ENCODE data around the gene JUNB. TPM values are rescaled to one million over a fixed set of nuclear protein-coding genes. Genes with fewer than 3 reads are reported as not detected.
A peak's percentile ranks its signal among the peaks of the same experiment; 100 is the strongest.

JUNB gene
- total and polyA plus RNA-seq, 10 donors: 57.5 to 363 (median 169) TPM

GRCh38 chr19:12767150-12767549 lies 24.1 kb upstream of the JUNB start:
- Histone ChIP-seq H3K27ac (no peak overlapping the region), H3K36me3 (peaks cover 0 to 56% (median 13%) of the 10 kb centered on the region in 6 donors), H3K9me3 (peaks cover 0 to 4% (median 0%) of the 10 kb centered on the region in 8 donors), H3K4me1 (peaks cover 0 to 10% (median 3%) of the 10 kb centered on the region in 6 donors), H3K27me3 (replicated peaks in 1 of 7) (no peaks in the 10 kb centered on the region), H3K4me3 (no peak overlapping the region)
- no peak for DNase-seq
- 92 to 99% (median 95%) methylated on average over 10 to 11 of the region's 11 CpGs for WGBS, 5 donors
- no peak for TF ChIP-seq POLR2A (IDR thresholded peaks at IDR 0.05)
- intact Hi-C loops (cut with DNase I; ENCODE audit: low total_unique reads): no loop called here

GRCh38 chr19:12767666-12768065 lies 23.6 kb upstream of the JUNB start:
- DNase-seq: no peak
- Histone ChIP-seq H3K27ac (no peak overlapping the region), H3K36me3 (peaks cover 0 to 53% (median 13%) of the 10 kb centered on the region in 6 donors), H3K27me3 (replicated peaks in 1 of 7) (no peaks in the 10 kb centered on the region), H3K4me1 (peaks cover 0 to 10% (median 3%) of the 10 kb centered on the region in 6 donors), H3K4me3 (no peak overlapping the region), H3K9me3 (peaks cover 0 to 4% (median 0%) of the 10 kb centered on the region in 8 donors)
- WGBS, 5 donors: 94 to 97% (median 95%) methylated on average over 13 to 15 of the region's 15 CpGs
- TF ChIP-seq CTCF (IDR thresholded peaks at IDR 0.05 in 8 of 11, conservative IDR thresholded peaks at IDR 0.05 in 3 of 11): no peak
- no peak for TF ChIP-seq POLR2AphosphoS5 (IDR thresholded peaks at IDR 0.05)
- no peak for TF ChIP-seq POLR2A (IDR thresholded peaks at IDR 0.05)
- intact Hi-C loops (cut with DNase I; ENCODE audit: low total_unique reads): no loop called here

- no peak for DNase-seq
- Histone ChIP-seq H3K4me3 (no peak overlapping the region), H3K27ac (no peak overlapping the region), H3K4me1 (peaks cover under 1 to 12% (median 6%) of the 10 kb centered on the region in 6 donors), H3K27me3 (replicated peaks in 1 of 7) (no peaks in the 10 kb centered on the region), H3K36me3 (peaks cover 0 to 33% (median 3%) of the 10 kb centered on the region in 6 donors), H3K9me3 (no peaks in the 10 kb centered on the region)
- TF ChIP-seq POLR2A (IDR thresholded peaks at IDR 0.05): no peak
- TF ChIP-seq POLR2AphosphoS5 (IDR thresholded peaks at IDR 0.05): peak in 1 of 3 donors; percentile 61
- TF ChIP-seq CTCF (IDR thresholded peaks at IDR 0.05 in 8 of 11, conservative IDR thresholded peaks at IDR 0.05 in 3 of 11): no peak
- 53 to 82% (median 65%) methylated on average over 29 to 37 of the region's 37 CpGs for WGBS, 5 donors
- intact Hi-C loops (cut with DNase I; ENCODE audit: low total_unique reads): loop anchor here (5.0 kb wide), 1 partner anchor 38 kb away; the partner anchor contains the start of gene RNASEH2A
These were observed 21.6 kb upstream of the JUNB start for GRCh38 chr19:12769689-12770088.

GRCh38 chr19:12770922-12771321 lies 20.4 kb upstream of the JUNB start:
- Histone ChIP-seq H3K4me3 (no peak overlapping the region), H3K9me3 (no peaks in the 10 kb centered on the region), H3K4me1 (peaks cover 5 to 14% (median 10%) of the 10 kb centered on the region in 6 donors), H3K36me3 (peaks cover 0 to 24% (median 0%) of the 10 kb centered on the region in 6 donors), H3K27ac (no peak overlapping the region), H3K27me3 (replicated peaks in 1 of 7) (no peaks in the 10 kb centered on the region)
- DNase-seq: no peak
- intact Hi-C loops (cut with DNase I; ENCODE audit: low total_unique reads): loop anchor here (5.0 kb wide), 1 partner anchor 36 kb away; the partner anchor contains the start of gene RNASEH2A
- 94 to 98% (median 96%) methylated on average over 13 of the region's 13 CpGs for WGBS, 5 donors
- TF ChIP-seq POLR2AphosphoS5 (IDR thresholded peaks at IDR 0.05): no peak
- no peak for TF ChIP-seq CTCF (IDR thresholded peaks at IDR 0.05 in 8 of 11, conservative IDR thresholded peaks at IDR 0.05 in 3 of 11)
- TF ChIP-seq POLR2A (IDR thresholded peaks at IDR 0.05): no peak
